ENCODE data around the gene ADAMTS2.

GRCh38 chr5:179169836-179170235 lies 175.4 kb downstream of the ADAMTS2 start:
- TF ChIP-seq SP1 (IDR thresholded peaks at IDR 0.05; ENCODE audit: low read depth, low read length) = no peak
- no peak for TF ChIP-seq CTCF (IDR thresholded peaks at IDR 0.05; ENCODE audit: control extremely low read depth in 1 of 3, insufficient read depth in 1 of 3, low read depth in 1 of 3, low read length in 3 of 3)
- TF ChIP-seq ZNF274 (IDR thresholded peaks at IDR 0.05; ENCODE audit: borderline replicate concordance, extremely low read depth, low read length) = no peak
- no peak for TF ChIP-seq POLR2A (IDR thresholded peaks at IDR 0.05; ENCODE audit: control extremely low read depth in 1 of 2, low read depth in 2 of 2, low read length in 2 of 2)
- TF ChIP-seq CBX8 (IDR thresholded peaks at IDR 0.05; ENCODE audit: borderline replicate concordance, low read depth, low read length) = no peak
- TF ChIP-seq POLR2AphosphoS5 (IDR thresholded peaks at IDR 0.05; ENCODE audit: low read depth, low read length) = no peak
- no peak for TF ChIP-seq TEAD4 (IDR thresholded peaks at IDR 0.05; ENCODE audit: low read depth, low read length)
- TF ChIP-seq GABPA (IDR thresholded peaks at IDR 0.05; ENCODE audit: borderline replicate concordance, insufficient read depth, low read length) = no peak
- no peak for TF ChIP-seq CHD2 (IDR thresholded peaks at IDR 0.05; ENCODE audit: low read length)
- TF ChIP-seq CHD7 (IDR thresholded peaks at IDR 0.05; ENCODE audit: insufficient replicate concordance, low read length) = no peak
- TF ChIP-seq CEBPB (IDR thresholded peaks at IDR 0.05; ENCODE audit: low read depth, low read length) = no peak
- no peak for TF ChIP-seq EZH2 (IDR thresholded peaks at IDR 0.05; ENCODE audit: low read depth, low read length, severe bottlenecking)
